Inflammatory macrophage treated with lipopolysaccharide for 1 hour (primary cell): ENCODE measurements around the gene LRP4.
A peak's percentile ranks its signal among the peaks of the same experiment; 100 is the strongest.
"Not testable (repeated sequence)": the region's sequence is repeated elsewhere in the genome, so short reads cannot be mapped to it uniquely, and the experiment has no call there.

Source experiments
- DNase-seq, 2 donors: peaks; one replicate each; pipeline ENCODE4 v3.0.0-alpha.2; 2020 to 2022

Gene LRP4, protein sequence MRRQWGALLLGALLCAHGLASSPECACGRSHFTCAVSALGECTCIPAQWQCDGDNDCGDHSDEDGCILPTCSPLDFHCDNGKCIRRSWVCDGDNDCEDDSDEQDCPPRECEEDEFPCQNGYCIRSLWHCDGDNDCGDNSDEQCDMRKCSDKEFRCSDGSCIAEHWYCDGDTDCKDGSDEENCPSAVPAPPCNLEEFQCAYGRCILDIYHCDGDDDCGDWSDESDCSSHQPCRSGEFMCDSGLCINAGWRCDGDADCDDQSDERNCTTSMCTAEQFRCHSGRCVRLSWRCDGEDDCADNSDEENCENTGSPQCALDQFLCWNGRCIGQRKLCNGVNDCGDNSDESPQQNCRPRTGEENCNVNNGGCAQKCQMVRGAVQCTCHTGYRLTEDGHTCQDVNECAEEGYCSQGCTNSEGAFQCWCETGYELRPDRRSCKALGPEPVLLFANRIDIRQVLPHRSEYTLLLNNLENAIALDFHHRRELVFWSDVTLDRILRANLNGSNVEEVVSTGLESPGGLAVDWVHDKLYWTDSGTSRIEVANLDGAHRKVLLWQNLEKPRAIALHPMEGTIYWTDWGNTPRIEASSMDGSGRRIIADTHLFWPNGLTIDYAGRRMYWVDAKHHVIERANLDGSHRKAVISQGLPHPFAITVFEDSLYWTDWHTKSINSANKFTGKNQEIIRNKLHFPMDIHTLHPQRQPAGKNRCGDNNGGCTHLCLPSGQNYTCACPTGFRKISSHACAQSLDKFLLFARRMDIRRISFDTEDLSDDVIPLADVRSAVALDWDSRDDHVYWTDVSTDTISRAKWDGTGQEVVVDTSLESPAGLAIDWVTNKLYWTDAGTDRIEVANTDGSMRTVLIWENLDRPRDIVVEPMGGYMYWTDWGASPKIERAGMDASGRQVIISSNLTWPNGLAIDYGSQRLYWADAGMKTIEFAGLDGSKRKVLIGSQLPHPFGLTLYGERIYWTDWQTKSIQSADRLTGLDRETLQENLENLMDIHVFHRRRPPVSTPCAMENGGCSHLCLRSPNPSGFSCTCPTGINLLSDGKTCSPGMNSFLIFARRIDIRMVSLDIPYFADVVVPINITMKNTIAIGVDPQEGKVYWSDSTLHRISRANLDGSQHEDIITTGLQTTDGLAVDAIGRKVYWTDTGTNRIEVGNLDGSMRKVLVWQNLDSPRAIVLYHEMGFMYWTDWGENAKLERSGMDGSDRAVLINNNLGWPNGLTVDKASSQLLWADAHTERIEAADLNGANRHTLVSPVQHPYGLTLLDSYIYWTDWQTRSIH (N-terminal part only)

DNA sequence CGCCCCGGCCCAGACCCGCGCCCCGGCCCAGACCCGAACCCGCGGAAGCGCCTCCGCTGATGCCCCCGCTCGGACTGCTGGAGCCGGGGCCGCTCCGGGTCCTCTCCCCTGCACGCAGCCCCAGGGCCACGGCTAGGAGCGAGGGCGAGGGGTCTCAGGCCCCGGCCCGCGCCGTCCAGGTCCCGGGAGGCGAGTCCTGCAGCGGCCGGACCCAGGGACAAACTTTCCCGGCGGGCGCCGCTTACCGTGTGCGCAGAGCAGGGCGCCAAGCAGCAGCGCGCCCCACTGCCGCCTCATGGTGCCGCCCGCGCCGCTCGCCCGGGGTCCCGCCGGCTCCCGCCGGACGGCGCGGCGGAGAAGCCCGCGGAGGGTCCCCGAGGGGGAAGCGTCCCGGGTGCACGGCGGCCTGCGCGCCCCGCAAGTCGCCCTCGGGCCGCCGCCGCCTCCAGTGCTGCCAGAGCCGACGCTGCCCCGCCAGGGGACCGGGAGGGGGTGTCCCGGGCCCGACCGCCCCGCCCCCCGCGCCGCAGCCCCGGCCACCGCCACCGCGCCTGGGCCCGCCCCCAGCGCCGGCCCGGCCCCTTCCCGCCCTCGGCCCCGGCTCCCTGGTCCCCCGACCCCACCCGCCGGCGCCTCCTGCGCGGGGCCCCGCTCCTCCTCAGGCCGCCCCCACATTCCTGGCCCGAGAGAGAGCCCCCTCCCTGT, at the start of gene LRP4:
Gene LRP4, minus strand, starts transcription at position 468 of the 705 bp plus-strand sequence. Its CDS starts 171 bp downstream, at position 297.
- DNase-seq: peak in 1 of 2 donors; percentile 11

DNA sequence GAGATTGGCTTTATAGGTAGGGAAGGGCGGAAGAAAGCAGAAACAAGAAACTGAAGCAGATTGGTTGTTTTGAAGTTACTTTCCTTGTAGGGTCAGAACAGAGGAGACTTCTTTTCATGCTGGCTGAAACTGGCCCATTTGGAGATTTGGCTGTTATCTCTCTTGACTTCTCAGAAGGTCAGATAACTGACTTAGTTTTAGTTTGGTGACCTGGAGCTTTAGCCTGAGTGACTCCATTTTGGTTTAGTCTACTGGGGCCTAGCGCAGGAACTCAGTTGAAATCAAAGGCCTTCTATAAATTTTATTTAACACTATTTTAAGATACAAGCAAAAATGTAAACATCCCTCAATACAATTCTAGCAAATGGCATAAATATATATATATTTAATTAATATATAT, 49.6 kb upstream of the LRP4 start:
- DNase-seq: no peak

DNA sequence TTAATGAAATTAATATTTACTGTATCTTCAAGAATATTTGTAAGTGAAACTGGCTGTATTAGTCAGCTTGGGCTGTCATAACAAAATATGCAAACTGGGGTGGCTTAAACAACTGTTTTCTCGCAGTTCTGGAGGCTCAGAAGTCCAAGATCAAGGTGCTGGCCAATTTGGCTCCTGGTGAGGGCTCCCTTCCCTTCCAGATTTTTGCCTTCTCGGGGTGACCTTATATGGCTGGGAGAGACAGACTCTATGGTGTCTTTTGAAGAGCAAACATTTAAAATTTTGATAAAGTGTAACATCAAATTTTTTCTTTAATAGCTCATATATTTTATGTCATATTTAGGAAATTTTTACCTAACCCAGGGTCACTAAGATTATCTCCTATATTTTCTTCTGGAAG, 48.4 kb upstream of the LRP4 start:
- no peak for DNase-seq

DNA sequence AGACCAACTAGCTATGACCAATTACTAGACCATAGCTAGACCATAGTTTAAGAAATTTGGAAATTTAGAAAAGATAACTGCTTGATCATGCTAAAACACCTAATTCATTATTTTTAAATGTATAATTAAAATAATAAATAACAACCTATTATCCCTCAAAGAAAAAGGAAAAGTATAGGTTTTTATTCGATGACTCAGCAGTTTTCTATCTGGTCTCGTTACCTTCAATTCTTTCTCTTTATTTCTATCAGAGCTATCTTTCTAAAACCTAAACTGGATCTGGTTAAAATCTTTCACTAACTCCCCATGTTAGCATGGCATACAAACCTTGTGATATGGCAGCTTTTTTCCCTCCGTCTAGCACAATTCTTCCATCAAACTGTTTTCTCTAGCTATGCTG, 45.5 kb upstream of the LRP4 start:
- no peak for DNase-seq

DNA sequence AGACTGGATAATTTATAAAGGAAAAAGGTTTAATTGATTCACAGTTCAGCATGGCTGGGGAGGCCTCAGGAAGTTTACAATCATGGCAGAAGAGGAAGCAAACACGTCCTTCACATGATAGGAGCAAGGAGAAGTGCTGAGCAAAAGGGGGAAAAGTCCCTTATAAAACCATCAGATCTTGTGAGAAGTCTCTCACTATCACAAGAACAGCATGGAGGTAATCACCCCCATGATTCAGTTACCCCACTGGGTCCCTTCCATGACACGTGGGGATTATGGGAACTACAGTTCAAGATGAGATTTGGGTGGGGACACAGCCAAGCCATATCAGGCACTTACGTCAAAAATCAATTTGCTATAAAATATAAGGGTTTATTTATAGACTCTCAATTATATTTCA, 43.5 kb upstream of the LRP4 start:
- peak; percentile 15 to 49 for DNase-seq

DNA sequence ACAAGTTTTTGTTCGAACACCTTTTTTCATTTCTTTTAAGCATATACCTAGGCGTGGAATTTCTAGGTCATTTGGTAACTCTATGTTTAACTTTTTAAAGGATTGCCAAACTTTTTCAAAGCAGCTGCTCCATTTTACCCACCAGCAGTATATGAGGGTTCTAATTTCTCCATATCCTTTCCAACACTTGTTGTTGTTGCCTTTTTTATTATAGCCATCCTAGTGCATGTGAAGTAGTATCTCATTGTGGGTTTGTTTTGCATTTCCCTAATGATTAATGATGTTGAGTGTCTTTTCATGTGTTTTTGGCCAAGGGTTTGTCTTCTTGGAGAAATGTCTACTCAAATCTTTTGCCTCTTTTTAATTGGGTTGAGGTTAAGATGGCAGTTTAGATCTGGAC, 42.7 kb upstream of the LRP4 start:
- no peak for DNase-seq

DNA sequence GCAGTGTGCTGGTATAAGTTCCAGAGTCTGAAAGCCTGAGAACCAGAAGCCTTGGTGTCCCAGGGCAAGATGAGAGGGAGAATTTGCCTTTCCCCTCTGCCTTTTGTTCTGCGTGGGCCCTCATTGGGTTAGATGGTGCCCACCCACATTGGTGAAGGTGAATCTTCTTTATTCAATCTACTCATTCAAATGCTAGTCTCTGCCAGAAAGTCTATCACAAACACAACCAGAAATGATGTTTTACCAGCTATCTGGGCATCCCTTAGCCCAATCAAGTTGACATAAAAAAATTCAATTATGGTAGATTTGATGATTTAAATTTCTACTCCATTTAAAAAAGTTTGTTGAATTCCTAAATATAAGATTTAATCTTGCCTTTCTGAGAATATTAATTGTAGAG, 40.4 kb upstream of the LRP4 start:
- DNase-seq: no peak

DNA sequence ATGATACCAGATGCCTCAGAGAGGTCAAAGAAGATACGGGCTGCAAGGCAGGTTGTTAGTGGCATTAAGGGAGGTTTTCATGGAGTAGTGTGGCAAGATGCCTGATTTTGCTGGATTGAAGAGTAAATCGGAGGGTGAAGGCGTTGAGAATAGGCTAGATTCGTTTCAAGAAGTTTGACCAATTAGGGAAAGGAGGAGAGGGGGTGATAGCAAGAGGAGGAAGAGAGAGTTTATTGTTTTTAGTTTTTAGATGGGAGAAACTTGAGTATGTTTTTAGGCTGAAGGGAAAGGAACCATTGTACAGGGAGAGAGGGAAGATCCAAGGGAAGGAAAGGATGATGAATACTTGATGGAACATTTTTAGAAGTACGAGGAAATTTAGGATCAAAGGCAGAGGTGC, 34.7 kb upstream of the LRP4 start:
- DNase-seq: no peak

DNA sequence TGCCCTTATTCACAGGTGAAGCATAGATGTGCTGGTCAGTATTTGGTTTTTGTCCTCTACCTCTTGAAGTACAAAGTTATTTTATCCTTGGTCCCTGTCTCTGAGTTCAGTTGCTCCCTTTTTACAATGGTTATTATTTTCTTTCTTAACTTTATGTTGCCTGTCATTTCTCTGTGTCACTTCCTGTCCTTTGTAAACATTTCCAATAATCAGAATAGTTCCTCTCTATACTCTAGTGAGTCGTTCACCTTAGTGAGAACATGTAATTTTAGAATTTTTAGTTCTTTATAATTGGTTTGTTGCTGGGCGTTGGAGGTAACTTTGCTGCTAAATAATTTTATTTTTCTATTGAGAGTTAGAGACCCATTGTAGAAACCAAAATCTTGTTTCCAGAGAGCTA, 34.2 kb upstream of the LRP4 start:
- no peak for DNase-seq

DNA sequence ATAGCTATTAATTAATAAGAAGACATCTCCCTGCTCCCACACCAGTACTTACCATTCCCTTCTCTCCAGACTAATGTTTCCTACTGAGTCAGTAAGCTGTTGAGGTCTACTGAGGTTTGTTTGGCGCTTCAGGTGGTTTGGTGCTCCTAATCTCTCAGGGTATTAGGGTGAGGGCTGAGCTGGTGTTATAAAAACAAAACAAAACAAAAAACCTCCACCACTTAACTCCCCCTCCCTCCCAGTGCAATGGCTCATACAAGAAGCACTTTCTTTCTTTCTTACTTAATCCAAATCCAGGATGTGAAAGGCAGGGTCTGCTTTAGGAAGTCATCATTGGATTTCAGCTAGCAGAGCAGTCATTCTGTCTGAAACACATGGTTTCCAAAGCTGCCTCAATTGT, 33.5 kb upstream of the LRP4 start:
- DNase-seq: no peak

DNA sequence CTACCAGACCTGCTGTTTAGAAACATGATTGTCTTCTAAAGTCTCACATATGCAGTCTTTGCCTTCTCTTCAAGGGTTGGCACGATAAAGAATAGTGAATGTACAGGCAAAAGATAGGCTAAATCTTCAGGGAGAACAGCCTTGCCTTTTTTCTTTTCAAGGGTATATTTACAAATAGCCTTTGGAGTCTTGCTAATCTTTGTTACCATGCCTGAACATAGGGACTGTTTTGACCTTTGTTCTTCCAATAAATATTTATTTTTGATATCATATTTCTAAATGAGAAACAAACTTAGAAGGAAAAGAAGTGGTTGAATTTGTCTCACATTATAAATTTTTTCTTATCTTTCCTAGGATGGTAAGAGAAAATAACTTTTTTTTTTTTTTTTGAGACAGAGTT, 30.9 kb upstream of the LRP4 start:
- DNase-seq: no peak

DNA sequence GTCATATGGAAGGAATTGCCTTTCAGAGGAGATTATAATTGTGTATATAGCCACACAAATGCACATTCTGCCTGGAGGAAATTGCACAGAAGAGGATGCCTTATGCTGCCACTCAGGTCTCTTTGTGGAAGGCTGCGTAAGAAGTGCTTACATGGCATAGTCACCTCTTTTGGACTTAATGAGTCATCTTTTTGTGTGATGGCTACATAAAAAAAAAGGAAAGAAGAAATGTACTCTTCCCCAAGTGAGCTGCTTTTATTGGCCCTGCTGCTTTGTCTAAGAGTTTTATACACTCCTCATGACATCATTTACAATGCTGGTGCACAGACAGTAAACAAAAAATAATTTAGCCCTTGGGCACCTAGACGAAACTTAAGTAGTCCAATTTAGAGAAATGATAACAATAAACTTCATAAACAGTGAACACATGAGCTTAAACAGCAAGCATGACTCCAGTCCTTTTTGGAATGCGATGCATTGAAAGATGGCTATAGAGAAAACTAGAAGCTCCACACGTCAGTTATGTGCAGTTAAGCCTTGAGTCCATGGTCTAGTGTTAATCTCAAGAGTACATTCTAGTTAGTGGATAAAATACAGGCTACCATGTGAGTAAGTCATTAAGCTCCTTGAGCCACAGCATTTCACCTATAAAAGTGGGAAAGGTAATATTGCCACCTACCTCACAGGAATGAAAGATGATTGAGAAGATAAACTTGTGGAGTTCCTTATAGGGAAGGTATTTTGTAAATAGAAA, 30.2 kb upstream of the LRP4 start:
- no peak for DNase-seq

DNA sequence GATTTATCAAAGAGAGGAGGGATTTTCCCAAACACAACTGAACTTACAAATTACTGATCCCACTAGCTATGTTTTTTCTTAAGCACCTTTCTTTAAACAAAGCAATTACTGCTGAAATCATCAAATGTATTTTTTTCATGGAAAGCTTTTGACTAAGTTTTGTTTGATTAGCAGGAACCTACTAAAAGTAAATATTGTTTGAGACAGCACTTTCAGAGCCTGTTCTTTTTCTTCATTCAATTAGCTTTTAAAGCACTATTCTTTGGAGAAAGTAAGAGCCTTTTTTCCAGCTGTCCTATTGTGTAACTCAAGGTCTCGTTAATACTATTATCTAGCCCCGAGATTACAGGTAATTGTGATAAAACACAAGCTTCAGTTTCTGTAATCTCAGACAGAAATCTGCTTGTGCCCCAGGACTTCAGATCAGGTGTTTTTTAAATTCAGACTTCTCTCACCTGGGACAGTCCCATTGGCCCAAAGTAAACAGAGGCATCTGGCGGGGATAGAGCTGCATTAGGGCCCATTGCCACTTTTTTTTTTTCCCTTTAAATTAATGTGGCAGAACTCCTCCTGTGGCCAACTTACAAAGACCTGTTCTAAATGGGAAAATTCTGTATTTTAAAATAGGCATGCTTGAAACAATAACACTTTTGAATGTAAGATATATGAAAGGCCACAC, 29.2 kb upstream of the LRP4 start:
- DNase-seq: no peak

DNA sequence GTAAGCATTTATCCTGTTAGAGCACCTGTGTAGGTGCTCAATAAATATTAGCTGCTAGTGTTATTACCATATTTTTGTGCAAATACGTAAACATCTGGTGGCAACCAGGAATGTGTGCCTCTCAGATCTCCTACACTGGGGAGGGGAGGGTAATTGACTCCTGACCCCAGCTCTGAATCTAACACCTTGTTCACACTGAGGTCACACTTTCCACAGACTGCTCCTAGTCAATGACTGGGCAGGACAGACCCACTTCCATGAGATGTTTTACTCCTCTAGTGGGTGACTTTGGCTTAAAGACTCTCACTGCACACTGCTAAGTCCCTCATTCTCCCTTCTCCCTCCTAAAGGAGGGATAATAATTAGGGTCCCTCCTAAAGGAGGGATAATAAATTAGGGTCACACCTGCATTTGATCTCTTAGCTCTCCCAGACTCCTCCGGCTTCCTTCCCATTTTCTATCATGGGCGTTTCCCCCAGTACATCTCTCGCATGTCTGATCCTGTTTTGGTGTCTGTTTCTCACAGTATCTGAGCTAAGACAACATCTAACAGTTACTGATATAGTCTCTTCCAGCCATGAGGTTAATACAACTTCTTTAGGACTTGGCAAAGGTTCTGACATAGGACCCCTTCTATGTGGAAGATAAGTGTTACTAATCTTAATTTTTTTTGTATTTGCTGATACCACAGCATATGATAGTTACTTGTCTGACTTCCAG, 26.2 kb upstream of the LRP4 start:
- DNase-seq: no peak

DNA sequence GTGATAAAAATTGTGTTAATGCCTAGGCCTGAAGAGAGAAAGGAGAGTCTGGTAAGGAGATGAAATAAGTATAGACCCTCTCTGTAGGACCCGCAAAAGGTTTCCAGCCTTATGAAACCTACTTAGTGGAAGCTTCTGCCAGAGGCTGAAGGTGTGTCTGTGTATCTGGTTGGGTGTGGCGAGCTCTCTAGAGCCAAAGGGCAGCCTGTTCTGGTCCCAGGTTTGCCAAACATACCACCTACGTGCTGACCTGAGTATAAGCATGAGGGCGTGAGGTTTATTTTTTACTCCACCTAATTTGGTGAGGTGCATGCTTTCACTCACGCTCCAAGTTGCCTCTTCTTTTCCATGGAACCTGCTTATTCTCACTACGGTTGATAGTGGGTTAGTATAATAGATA, 23.8 kb upstream of the LRP4 start:
- DNase-seq: no peak

DNA sequence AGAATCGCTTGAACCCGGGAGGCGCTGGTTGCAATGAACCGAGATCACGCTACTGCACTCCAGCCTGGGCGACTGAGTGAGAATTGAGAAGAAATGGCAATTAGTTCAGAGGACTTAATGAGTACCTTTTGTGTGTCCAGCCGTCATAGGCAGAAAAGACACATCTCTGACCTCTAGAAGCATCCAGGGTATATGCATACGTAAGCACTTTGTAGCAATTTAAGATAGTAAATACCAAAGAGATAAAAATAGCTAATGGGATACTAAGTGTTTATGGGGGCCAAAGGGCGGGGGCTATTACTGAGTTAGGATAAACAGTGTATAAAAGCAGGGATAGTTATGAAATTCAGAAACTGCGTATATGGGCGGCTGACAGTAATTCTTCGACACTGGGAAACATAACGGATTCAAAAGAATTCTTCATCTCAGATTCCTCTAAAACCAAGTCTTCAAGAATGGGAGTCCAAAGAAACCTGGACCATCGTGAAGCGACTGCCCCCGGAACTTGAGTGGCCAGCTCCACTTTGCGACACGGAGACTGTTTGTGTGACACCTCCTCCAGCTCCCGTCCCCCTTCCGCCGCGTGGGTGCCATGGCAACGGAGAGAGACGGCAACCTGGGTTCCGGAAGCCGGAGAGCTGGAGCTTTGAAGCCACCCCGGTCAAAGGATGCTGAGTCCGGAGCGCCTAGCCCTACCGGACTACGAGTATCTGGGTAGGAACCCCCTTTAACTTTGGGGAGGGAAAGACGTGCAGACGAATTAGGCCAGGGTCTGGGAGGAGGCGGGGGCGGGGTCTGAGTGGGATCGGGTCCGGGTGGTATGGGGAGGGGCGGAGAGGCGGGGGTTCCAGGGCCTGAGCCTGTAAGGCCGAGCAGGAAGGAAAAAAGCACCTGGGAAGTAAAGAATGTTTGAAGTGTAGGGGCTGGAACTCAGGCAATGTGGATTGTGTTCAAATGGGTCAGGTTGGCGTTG, 18.1 kb upstream of the LRP4 start, which contains the start of gene CSTPP1:
Gene CSTPP1, plus strand, starts transcription at position 624 of the 973 bp plus-strand sequence. Its CDS starts 45 bp downstream, at position 669.
- DNase-seq: peak; percentile 83 to 95

DNA sequence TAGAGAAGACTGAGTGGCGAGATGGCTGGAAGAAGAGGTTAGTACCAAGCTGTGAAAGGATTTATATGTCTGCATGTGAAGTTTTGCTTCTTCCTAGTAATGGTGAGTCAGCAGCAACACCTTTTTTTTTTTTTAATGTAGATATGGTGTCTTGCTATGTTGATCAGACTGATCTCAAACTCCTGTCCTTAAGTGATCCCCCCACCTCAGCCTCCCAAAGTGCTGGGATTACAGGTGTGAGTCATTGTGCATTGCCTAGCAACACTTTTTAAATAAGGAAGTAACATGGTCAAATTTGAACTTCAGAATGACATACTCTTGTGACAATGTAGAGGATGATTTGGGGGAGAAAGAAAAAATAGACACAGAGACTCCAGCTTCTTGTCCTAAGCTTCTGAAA, 11.7 kb upstream of the LRP4 start:
- peak in 1 of 2 donors; percentile 13 for DNase-seq

DNA sequence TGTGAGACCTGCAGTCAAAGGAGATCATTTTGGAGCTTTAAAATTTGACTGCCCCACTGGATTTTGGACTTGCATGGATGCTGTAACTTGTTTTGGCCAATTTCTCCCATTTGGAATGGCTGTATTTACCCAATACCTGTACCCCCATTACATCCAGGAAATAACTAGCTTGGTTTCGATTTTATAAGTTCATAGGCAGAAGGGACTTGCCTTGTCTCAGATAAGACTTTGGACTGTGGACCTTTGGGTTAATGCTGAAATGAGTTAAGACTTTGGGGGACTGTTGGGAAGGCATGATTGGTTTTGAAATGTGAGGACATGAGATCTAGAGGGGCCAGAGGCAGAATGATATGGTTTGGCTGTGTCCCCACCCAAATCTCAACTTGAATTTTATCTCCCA, 10.4 kb upstream of the LRP4 start:
- DNase-seq: not testable (repeated sequence)

DNA sequence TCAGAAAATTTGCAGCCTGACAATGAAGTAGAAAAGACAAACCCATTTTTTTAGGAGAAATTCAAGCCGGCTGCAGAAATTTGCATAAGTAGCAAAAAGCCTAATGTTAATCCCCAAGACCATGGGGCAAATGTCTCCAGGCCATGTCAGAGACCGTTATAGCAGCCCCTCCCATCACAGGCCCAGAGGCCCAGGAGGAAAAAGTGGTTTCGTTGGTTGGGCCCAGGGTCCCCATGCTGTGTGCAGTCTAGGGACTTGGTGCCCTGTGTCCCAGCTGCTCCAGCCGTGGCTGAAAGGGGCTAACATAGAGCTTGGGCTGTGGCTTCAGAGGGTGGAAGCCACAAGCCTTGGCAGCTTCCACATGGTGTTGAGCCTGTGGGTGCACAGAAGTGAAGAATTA, 9.6 kb upstream of the LRP4 start:
- not testable (repeated sequence) for DNase-seq
